ENCODE measurements around the gene TNIK. TPM values are rescaled to one million over a fixed set of nuclear protein-coding genes. Genes with fewer than 3 reads are reported as not detected.

The TNIK gene
- polyA plus RNA-seq, 1 donor from 2014 or later = 19.3 TPM

GRCh38 chr3:171213178-171213577, 247.0 kb downstream of the TNIK start:
- Histone ChIP-seq H3K4me2 (ENCODE audit: low read length) (no peak overlapping the region), H3K4me3 (ENCODE audit: low read length) (no peak overlapping the region), H3K9me3 (ENCODE audit: low read length) (no peaks in the 10 kb centered on the region), H2AFZ (ENCODE audit: low read depth, low read length) (no peak overlapping the region), H3K9me2 (ENCODE audit: insufficient read depth, low read length) (no peaks in the 10 kb centered on the region), H3K36me3 (ENCODE audit: insufficient read depth, low read length) (peaks cover 9% of the 10 kb centered on the region), H3K27me3 (ENCODE audit: insufficient read depth, low read depth, low read length) (no peaks in the 10 kb centered on the region), H3K79me2 (replicated peaks; ENCODE audit: insufficient read depth, low read length) (no peaks in the 10 kb centered on the region), H4K20me1 (ENCODE audit: insufficient read depth) (no peaks in the 10 kb centered on the region), H3K27ac (ENCODE audit: low read length) (no peak overlapping the region), H3F3A (ENCODE audit: insufficient read depth, low read length, poor library complexity, severe bottlenecking) (no peaks in the 10 kb centered on the region), H3K9ac (ENCODE audit: low read length) (no peak overlapping the region)
- TF ChIP-seq CTCF (IDR thresholded peaks at IDR 0.05; ENCODE audit: poor library complexity, severe bottlenecking) = no peak
- TF ChIP-seq REST (IDR thresholded peaks at IDR 0.05; ENCODE audit: borderline replicate concordance) = no peak
- no peak for TF ChIP-seq RAD21 (conservative IDR thresholded peaks at IDR 0.05)
- no peak for TF ChIP-seq SMC3 (conservative IDR thresholded peaks at IDR 0.05; ENCODE audit: poor library complexity)
- TF ChIP-seq MXI1 (conservative IDR thresholded peaks at IDR 0.05; ENCODE audit: poor library complexity, severe bottlenecking) = no peak
- TF ChIP-seq POLR2AphosphoS5 (IDR thresholded peaks at IDR 0.05) = no peak
- TF ChIP-seq TAF1 (IDR thresholded peaks at IDR 0.05; ENCODE audit: low read depth) = no peak
- TF ChIP-seq EZH2 (IDR thresholded peaks at IDR 0.05; ENCODE audit: borderline replicate concordance, insufficient read depth, low read length, poor library complexity, severe bottlenecking) = no peak
- TF ChIP-seq EP300 (conservative IDR thresholded peaks at IDR 0.05; ENCODE audit: poor library complexity, severe bottlenecking) = no peak

- H2AFZ ChIP-seq (ENCODE audit: low read depth, low read length) = no peak overlapping the region
- no peak overlapping the region for H3K9ac ChIP-seq (ENCODE audit: low read length)
These were observed 247.6 kb downstream of the TNIK start for GRCh38 chr3:171212648-171213047.

More at GRCh38 chr3:171212648-171213047, 247.6 kb downstream of the TNIK start:
- H3K4me2 ChIP-seq (ENCODE audit: low read length) = no peak overlapping the region
- no peaks in the 10 kb centered on the region for H3K9me2 ChIP-seq (ENCODE audit: insufficient read depth, low read length)
- H3K36me3 ChIP-seq (ENCODE audit: insufficient read depth, low read length) = peaks cover 9% of the 10 kb centered on the region
- TF ChIP-seq TAF1 (IDR thresholded peaks at IDR 0.05; ENCODE audit: low read depth) (no peak), SMC3 (conservative IDR thresholded peaks at IDR 0.05; ENCODE audit: poor library complexity) (no peak), REST (IDR thresholded peaks at IDR 0.05; ENCODE audit: borderline replicate concordance) (no peak), EP300 (conservative IDR thresholded peaks at IDR 0.05; ENCODE audit: poor library complexity, severe bottlenecking) (no peak), EZH2 (IDR thresholded peaks at IDR 0.05; ENCODE audit: borderline replicate concordance, insufficient read depth, low read length, poor library complexity, severe bottlenecking) (no peak), CTCF (IDR thresholded peaks at IDR 0.05; ENCODE audit: poor library complexity, severe bottlenecking) (no peak), RAD21 (conservative IDR thresholded peaks at IDR 0.05) (no peak), MXI1 (conservative IDR thresholded peaks at IDR 0.05; ENCODE audit: poor library complexity, severe bottlenecking) (no peak), POLR2AphosphoS5 (IDR thresholded peaks at IDR 0.05) (no peak)
- H3K79me2 ChIP-seq (replicated peaks; ENCODE audit: insufficient read depth, low read length) = no peaks in the 10 kb centered on the region
- H3K4me3 ChIP-seq (ENCODE audit: low read length) = no peak overlapping the region
- no peak overlapping the region for H3K27ac ChIP-seq (ENCODE audit: low read length)
- H3K27me3 ChIP-seq (ENCODE audit: insufficient read depth, low read depth, low read length) = no peaks in the 10 kb centered on the region
- H4K20me1 ChIP-seq (ENCODE audit: insufficient read depth) = no peaks in the 10 kb centered on the region
- no peaks in the 10 kb centered on the region for H3K9me3 ChIP-seq (ENCODE audit: low read length)
- no peaks in the 10 kb centered on the region for H3F3A ChIP-seq (ENCODE audit: insufficient read depth, low read length, poor library complexity, severe bottlenecking)
